ENCODE results near the gene TMEM43.

Gene TMEM43

DNA sequence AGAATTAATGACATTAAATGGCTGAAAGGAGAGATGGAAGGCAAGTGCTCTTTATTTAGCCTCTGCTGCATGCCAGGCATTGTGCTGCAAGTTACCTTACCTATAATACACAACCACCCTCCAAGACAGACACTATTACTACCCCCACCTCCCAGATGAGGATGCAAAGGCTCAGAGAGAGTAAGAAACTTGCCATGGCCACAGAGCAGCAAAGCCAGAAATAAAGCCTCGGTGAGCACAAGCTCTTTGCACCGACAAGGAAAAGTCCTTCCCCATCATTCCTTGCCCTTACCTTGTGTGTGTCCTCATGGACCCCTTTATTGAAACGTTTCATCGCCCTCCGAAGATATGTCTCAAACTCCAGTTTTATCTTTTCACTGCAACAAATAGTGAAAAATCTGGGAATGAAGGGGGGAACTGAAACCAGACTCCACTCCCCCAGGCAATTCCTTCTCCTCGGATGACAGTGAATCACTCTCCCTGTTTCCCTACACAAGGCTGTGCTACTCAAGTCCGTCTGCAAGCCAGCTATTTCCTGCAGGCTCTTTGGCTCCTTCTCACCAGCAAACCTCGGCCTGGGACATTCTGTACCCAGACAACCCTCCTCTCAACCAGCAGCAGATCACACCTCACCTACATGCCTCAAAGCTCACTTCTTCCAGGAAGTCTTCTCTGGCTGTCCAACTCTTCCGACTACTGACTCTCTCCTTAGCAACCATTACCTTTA, 42.2 kb downstream of the TMEM43 start:
- Histone ChIP-seq H3K9me3 (ENCODE audit: control insufficient read depth, insufficient read depth, low read depth, low read length) (no peaks in the 10 kb centered on the region), H3K4me1 (ENCODE audit: control insufficient read depth, insufficient read depth, low read length) (no peaks in the 10 kb centered on the region), H3K36me3 (ENCODE audit: control insufficient read depth in 2 of 2, insufficient read depth in 1 of 2, low read length in 2 of 2) (peaks cover 65 to 100% of the 10 kb centered on the region in 2 experiments), H3K4me3 (ENCODE audit: low read depth, low read length) (no peak overlapping the region), H3K27ac (ENCODE audit: extremely low read depth, low read depth, low read length) (no peak overlapping the region)
- POLR2A ChIA-PET: interaction anchor here (3.3 kb wide), 1 partner anchor 12 kb away, joined by 11 read pairs; the partner anchor contains the start of genes LSM3 and XPC
- TF ChIP-seq ZNF707 (tag by site-specific recombination; IDR thresholded peaks at IDR 0.05): no peak
- CTCF ChIA-PET: interaction anchor here (0.6 to 1.1 kb wide), 2 partner anchors 36 to 271 kb away, joined by 3 to 4 read pairs; no protein-coding TSS in a partner anchor

DNA sequence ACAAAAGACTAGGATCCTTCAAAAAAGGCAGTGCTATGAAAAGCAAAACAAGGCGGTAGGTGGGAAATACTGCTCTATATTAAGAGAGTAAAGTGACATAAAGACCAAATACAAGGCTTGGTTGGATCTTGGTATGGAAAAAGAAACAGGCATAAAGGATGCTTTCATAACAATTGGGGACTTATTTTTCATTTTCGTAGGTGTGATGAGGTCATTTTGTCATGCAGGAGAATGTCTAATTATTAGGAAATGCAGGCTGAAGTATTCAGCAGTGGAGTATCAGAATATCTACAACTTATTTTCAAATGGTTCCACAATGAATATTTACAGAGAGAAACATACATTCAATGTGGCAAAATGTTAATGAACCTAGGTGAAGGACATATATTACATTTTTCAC, 44.6 kb downstream of the TMEM43 start:
- Histone ChIP-seq H3K4me1 (ENCODE audit: control insufficient read depth, insufficient read depth, low read length) (no peaks in the 10 kb centered on the region), H3K27ac (ENCODE audit: extremely low read depth, low read depth, low read length) (no peak overlapping the region), H3K9me3 (ENCODE audit: control insufficient read depth, insufficient read depth, low read depth, low read length) (no peaks in the 10 kb centered on the region), H3K4me3 (ENCODE audit: low read depth, low read length) (no peak overlapping the region), H3K36me3 (ENCODE audit: control insufficient read depth in 2 of 2, insufficient read depth in 1 of 2, low read length in 2 of 2) (peaks cover 45 to 90% of the 10 kb centered on the region in 2 experiments; a peak in 2 of 3 replicates)
- TF ChIP-seq, protein P1, sequence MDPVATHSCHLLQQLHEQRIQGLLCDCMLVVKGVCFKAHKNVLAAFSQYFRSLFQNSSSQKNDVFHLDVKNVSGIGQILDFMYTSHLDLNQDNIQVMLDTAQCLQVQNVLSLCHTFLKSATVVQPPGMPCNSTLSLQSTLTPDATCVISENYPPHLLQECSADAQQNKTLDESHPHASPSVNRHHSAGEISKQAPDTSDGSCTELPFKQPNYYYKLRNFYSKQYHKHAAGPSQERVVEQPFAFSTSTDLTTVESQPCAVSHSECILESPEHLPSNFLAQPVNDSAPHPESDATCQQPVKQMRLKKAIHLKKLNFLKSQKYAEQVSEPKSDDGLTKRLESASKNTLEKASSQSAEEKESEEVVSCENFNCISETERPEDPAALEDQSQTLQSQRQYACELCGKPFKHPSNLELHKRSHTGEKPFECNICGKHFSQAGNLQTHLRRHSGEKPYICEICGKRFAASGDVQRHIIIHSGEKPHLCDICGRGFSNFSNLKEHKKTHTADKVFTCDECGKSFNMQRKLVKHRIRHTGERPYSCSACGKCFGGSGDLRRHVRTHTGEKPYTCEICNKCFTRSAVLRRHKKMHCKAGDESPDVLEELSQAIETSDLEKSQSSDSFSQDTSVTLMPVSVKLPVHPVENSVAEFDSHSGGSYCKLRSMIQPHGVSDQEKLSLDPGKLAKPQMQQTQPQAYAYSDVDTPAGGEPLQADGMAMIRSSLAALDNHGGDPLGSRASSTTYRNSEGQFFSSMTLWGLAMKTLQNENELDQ (tag by site-specific recombination; IDR thresholded peaks at IDR 0.05; ENCODE audit: low read depth): no peak
- TF ChIP-seq, protein P2, sequence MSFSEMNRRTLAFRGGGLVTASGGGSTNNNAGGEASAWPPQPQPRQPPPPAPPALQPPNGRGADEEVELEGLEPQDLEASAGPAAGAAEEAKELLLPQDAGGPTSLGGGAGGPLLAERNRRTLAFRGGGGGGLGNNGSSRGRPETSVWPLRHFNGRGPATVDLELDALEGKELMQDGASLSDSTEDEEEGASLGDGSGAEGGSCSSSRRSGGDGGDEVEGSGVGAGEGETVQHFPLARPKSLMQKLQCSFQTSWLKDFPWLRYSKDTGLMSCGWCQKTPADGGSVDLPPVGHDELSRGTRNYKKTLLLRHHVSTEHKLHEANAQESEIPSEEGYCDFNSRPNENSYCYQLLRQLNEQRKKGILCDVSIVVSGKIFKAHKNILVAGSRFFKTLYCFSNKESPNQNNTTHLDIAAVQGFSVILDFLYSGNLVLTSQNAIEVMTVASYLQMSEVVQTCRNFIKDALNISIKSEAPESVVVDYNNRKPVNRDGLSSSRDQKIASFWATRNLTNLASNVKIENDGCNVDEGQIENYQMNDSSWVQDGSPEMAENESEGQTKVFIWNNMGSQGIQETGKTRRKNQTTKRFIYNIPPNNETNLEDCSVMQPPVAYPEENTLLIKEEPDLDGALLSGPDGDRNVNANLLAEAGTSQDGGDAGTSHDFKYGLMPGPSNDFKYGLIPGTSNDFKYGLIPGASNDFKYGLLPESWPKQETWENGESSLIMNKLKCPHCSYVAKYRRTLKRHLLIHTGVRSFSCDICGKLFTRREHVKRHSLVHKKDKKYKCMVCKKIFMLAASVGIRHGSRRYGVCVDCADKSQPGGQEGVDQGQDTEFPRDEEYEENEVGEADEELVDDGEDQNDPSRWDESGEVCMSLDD (tag by site-specific recombination; IDR thresholded peaks at IDR 0.05): no peak
- TF ChIP-seq, protein P3, sequence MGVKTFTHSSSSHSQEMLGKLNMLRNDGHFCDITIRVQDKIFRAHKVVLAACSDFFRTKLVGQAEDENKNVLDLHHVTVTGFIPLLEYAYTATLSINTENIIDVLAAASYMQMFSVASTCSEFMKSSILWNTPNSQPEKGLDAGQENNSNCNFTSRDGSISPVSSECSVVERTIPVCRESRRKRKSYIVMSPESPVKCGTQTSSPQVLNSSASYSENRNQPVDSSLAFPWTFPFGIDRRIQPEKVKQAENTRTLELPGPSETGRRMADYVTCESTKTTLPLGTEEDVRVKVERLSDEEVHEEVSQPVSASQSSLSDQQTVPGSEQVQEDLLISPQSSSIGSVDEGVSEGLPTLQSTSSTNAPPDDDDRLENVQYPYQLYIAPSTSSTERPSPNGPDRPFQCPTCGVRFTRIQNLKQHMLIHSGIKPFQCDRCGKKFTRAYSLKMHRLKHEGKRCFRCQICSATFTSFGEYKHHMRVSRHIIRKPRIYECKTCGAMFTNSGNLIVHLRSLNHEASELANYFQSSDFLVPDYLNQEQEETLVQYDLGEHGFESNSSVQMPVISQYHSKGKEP (tag by site-specific recombination; IDR thresholded peaks at IDR 0.05): no peak
- no peak for TF ChIP-seq ZNF16 (tag by site-specific recombination; IDR thresholded peaks at IDR 0.05; ENCODE audit: low read depth)
- no peak for TF ChIP-seq ZXDB (tag by site-specific recombination; IDR thresholded peaks at IDR 0.05)
- no peak for TF ChIP-seq ZNF211 (tag by site-specific recombination; IDR thresholded peaks at IDR 0.05; ENCODE audit: low read depth)
- TF ChIP-seq ZNF350 (tag by site-specific recombination; IDR thresholded peaks at IDR 0.05): no peak
- TF ChIP-seq ZNF776 (tag by site-specific recombination; IDR thresholded peaks at IDR 0.05; ENCODE audit: borderline replicate concordance): no peak
- no peak for TF ChIP-seq ZNF785 (tag by site-specific recombination; IDR thresholded peaks at IDR 0.05)
- TF ChIP-seq, protein P4, sequence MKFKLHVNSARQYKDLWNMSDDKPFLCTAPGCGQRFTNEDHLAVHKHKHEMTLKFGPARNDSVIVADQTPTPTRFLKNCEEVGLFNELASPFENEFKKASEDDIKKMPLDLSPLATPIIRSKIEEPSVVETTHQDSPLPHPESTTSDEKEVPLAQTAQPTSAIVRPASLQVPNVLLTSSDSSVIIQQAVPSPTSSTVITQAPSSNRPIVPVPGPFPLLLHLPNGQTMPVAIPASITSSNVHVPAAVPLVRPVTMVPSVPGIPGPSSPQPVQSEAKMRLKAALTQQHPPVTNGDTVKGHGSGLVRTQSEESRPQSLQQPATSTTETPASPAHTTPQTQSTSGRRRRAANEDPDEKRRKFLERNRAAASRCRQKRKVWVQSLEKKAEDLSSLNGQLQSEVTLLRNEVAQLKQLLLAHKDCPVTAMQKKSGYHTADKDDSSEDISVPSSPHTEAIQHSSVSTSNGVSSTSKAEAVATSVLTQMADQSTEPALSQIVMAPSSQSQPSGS (tag by site-specific recombination; IDR thresholded peaks at IDR 0.05; ENCODE audit: low read depth): no peak
- TF ChIP-seq, protein P5, sequence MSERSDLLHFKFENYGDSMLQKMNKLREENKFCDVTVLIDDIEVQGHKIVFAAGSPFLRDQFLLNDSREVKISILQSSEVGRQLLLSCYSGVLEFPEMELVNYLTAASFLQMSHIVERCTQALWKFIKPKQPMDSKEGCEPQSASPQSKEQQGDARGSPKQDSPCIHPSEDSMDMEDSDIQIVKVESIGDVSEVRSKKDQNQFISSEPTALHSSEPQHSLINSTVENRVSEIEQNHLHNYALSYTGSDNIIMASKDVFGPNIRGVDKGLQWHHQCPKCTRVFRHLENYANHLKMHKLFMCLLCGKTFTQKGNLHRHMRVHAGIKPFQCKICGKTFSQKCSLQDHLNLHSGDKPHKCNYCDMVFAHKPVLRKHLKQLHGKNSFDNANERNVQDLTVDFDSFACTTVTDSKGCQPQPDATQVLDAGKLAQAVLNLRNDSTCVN (tag by site-specific recombination; optimal IDR thresholded peaks at IDR 0.05): no peak
- no peak for TF ChIP-seq ZNF366 (tag by site-specific recombination; conservative IDR thresholded peaks at IDR 0.05)
- no peak for TF ChIP-seq ZNF560 (tag by site-specific recombination; IDR thresholded peaks at IDR 0.05; ENCODE audit: borderline replicate concordance)
- TF ChIP-seq GLIS2 (tag by site-specific recombination; IDR thresholded peaks at IDR 0.05): no peak
- no peak for TF ChIP-seq ZNF571 (tag by site-specific recombination; IDR thresholded peaks at IDR 0.05)
- TF ChIP-seq ZNF629 (tag by site-specific recombination; IDR thresholded peaks at IDR 0.05): no peak
- TF ChIP-seq ZNF19 (tag by site-specific recombination; IDR thresholded peaks at IDR 0.05; ENCODE audit: low read depth): no peak
- TF ChIP-seq, protein P6, sequence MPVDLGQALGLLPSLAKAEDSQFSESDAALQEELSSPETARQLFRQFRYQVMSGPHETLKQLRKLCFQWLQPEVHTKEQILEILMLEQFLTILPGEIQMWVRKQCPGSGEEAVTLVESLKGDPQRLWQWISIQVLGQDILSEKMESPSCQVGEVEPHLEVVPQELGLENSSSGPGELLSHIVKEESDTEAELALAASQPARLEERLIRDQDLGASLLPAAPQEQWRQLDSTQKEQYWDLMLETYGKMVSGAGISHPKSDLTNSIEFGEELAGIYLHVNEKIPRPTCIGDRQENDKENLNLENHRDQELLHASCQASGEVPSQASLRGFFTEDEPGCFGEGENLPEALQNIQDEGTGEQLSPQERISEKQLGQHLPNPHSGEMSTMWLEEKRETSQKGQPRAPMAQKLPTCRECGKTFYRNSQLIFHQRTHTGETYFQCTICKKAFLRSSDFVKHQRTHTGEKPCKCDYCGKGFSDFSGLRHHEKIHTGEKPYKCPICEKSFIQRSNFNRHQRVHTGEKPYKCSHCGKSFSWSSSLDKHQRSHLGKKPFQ (tag by site-specific recombination; IDR thresholded peaks at IDR 0.05): no peak
- no peak for TF ChIP-seq KLF9 (tag by site-specific recombination; IDR thresholded peaks at IDR 0.05; ENCODE audit: low read depth)
- ChIA-PET POLR2A (interaction anchor here (1.0 to 1.5 kb wide), 2 partner anchors 9 kb away, joined by 4 to 6 read pairs; partner anchors contain the start of genes LSM3 and XPC), CTCF (no interaction called here)
